Activated T-cell treated with anti-CD3 and anti-CD28 coated beads, Interleukin-2, amount 50 U/mL, for 1 hour (primary cell): ENCODE measurements around the gene OR10G8.

Source experiments
- DNase-seq: peaks from one replicate; pipeline ENCODE4 v3.0.0-alpha.2; 2020

The OR10G8 gene

GRCh38 chr11:124079631-124080326 is 53.2 kb downstream of the OR10G8 start:
- DNase-seq: no peak
